Upper lobe of left lung (tissue), 4 donors: ENCODE measurements around the gene IAH1.

Source experiments
- EP300 ChIP-seq, 4 donors: sonication (generic); formaldehyde crosslinking; IDR thresholded peaks; one replicate each; pipeline ENCODE4 v1.5.1; 2017; ENCODE audit warnings: antibody characterized with exemption in 4 of 4, control low read depth in 2 of 4
- POLR2A ChIP-seq, 4 donors: fragments of 450-650 bp; IDR thresholded peaks; one replicate each; pipeline ENCODE4 v1.5.1; 2016 to 2017; ENCODE audit warnings: antibody characterized with exemption in 4 of 4, mild to moderate bottlenecking in 2 of 4
- TF ChIP-seq, protein P1 (sequence below), 6 experiments: fragments of 450-650 bp in 4 of 6; fragments of 200-600 bp in 2 of 6; sonication (generic) in 2 of 6; IDR thresholded peaks; one replicate each; pipeline ENCODE4 v1.5.1; 2016 to 2019; ENCODE audit warnings: antibody characterized with exemption in 6 of 6

DNA sequence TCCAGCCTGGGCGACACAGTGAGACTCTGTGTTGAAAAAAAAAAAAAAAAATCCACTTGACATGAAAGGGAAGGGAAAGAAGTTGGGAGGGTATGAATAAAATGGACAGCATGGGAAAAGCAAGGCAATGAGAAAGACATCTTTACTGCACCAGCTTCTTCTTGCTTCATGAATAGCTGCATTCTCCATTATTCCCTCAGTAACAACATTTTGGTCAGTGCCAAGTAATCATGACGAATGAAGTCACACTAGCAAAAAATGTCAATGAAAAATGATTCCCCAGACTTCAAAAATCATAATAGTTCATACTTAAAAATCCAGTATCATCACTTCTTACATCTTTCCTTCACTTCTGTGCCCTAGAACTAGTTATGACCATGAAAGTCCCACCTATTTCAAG is 50.9 kb downstream of the IAH1 start:
- TF ChIP-seq, protein P1, sequence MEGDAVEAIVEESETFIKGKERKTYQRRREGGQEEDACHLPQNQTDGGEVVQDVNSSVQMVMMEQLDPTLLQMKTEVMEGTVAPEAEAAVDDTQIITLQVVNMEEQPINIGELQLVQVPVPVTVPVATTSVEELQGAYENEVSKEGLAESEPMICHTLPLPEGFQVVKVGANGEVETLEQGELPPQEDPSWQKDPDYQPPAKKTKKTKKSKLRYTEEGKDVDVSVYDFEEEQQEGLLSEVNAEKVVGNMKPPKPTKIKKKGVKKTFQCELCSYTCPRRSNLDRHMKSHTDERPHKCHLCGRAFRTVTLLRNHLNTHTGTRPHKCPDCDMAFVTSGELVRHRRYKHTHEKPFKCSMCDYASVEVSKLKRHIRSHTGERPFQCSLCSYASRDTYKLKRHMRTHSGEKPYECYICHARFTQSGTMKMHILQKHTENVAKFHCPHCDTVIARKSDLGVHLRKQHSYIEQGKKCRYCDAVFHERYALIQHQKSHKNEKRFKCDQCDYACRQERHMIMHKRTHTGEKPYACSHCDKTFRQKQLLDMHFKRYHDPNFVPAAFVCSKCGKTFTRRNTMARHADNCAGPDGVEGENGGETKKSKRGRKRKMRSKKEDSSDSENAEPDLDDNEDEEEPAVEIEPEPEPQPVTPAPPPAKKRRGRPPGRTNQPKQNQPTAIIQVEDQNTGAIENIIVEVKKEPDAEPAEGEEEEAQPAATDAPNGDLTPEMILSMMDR (IDR thresholded peaks at IDR 0.05), result no peak
- TF ChIP-seq EP300 (IDR thresholded peaks at IDR 0.05) (no peak), POLR2A (IDR thresholded peaks at IDR 0.05) (no peak)
